GM18508 (cell line): ENCODE data around the gene ST8SIA4.

ENCODE experiments used
- ATAC-seq: cut with Tn5 transposase; IDR thresholded peaks from one replicate; pipeline ENCODE4 v1.9.1; 2021; ENCODE audit warnings: moderate number of reproducible peaks; ENCODE audit not compliant: insufficient read depth, unreplicated experiment

Gene ST8SIA4

DNA sequence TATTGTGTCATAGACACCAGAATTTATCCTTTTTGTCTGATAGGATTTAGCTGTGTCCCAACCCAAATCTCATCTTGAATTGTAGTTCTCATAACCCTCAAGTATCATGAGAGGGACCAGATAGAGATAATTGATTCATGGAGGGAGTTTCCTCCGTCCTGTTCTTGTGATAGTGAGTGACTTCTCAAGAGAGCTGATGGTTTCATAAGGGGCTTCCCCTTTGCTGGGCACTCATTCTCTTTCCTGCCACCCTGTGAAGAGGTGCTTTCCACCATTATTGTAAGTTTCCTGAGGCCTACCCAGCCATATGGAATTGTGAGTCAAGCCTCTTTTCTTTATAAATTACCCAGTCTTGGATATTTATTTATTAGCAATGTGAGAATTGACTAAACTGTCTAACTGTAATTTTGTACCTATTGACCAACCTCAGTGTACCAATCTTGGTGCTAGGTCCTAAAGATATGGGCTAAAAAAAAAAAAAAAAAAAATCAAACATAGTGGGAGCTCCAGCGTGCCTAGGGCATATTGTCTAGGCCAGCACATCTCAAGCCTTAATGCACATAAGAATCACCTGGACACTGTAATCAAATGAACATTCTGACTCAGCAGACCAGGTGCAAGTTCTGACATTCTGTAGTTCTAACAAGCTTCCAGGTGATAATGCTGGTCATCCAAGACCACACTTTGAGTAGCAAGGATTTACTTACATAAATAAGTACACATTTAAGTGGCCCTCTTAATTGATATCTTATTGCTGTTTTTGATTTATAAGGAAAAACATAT lies 30.5 kb downstream of the ST8SIA4 start:
- ATAC-seq: peak; percentile 69

DNA sequence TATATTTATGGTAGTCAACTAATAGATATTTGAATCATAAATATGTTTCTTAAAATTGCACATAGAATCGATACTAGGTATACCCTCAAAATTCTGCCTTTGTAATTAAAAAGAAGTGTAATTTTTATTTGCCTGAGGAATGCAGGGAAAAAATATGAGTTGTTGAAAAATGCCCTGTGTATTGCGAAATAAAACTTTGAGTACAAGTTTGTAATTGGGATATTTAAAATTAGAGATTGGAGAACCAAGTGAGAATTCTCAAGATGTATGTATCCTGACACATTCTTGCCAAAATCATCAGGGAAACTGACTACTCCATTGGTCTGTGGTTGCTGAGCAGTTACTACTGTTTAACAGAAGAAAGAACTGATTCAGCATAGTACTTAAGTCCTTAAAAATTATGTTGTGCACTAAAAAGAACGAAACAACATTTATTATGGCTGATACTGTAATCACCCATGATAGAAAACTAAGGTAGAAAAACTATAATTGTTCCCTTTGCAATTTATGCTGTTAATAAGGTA lies 36.0 kb downstream of the ST8SIA4 start:
- ATAC-seq: no peak

- ATAC-seq: no peak
These were observed 38.2 kb downstream of the ST8SIA4 start for GRCh38 chr5:100864931-100865330.

GRCh38 chr5:100863739-100864138 lies 39.3 kb downstream of the ST8SIA4 start:
- no peak for ATAC-seq

- no peak for ATAC-seq
These were observed 41.9 kb downstream of the ST8SIA4 start for GRCh38 chr5:100861148-100861547.

GRCh38 chr5:100860407-100860806 lies 42.7 kb downstream of the ST8SIA4 start:
- no peak for ATAC-seq

DNA sequence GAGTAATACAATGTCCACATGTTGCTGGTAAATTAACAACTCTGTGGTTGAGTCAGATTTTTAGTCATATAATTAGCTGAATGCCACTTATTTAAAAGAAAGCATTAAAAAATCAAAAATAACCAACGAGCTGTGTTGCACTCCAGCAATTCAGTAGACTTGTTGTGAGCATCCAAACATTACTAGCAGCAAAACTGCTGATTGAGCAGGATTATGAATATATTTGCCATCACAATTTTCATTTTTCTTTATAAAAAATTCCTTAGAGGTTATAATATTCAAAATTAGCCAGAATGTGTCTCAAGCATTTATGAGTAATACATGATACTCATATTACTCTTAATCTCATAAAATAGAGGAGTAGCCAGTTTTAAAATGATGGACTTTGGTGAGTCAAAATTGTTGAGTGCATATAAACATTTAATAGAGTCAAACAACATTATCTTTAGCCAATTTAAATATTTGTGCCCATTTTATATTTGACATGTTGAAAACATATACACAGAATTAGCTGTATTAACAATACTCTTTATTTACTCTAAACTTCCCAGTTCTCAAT lies 44.0 kb downstream of the ST8SIA4 start:
- ATAC-seq: no peak

DNA sequence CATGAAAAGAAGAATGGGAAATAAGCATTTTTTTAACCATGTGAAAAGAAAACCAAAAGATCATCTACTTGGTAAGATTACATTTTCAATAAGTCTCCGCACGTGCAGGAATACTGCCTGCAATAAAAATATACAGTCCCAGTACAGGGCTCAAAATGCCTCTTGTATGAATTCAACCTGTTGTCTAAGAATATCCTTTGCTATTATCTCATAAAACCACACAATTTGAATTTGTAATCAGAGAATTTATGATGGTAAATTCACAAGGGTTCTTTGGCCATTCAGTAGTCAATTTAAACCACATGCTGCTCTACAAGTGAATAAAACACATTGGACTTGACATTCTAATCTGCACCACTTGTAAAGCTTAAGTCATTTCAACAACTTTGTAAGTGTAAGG lies 46.6 kb downstream of the ST8SIA4 start:
- ATAC-seq: no peak

DNA sequence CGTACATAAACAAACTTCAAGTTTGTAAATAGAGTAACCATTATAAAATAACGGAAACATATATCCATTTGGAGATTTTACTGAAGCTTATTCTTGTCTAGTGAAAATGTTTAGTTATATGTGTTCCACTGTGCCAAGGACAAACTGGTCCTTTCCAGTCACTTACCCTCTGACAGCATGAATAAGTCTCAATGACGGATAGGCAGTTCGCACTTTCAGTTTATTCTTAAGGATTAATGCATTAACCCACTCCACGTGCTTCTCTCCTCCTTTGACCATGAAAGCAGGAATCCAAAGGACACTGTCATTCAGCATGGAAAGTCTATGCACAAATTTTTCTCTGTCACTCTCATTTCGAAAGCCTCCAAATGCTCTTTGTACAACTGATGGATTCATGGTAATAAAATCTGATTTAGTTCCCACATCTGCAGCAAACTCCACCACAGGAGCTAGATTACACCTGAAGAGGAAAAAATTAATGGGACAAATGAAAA lies 47.1 kb downstream of the ST8SIA4 start:
- no peak for ATAC-seq

- no peak for ATAC-seq
These were observed 47.8 kb downstream of the ST8SIA4 start for GRCh38 chr5:100855295-100855694.

GRCh38 chr5:100854591-100854990 lies 48.5 kb downstream of the ST8SIA4 start:
- no peak for ATAC-seq

DNA sequence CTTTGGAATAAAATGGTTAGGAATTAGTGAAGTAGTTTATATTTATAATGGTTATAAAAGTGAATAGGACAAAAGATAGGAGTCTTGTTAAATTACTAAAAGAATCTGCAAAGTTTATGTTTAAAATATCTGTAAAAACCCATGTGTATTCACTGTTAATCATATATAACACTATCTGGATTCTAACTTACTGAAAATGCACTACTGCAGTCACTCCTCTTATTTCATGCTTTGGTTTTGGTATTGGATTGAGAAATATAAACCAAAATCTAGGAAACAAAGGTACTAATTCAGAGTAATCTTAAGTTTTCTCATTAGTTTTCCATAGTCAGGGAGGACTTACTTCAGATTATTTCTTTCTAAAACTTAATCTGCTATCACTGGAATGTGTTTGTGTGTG lies 49.5 kb downstream of the ST8SIA4 start:
- no peak for ATAC-seq

GRCh38 chr5:100852988-100853449 lies 50.1 kb downstream of the ST8SIA4 start:
- peak; percentile 92 for ATAC-seq

DNA sequence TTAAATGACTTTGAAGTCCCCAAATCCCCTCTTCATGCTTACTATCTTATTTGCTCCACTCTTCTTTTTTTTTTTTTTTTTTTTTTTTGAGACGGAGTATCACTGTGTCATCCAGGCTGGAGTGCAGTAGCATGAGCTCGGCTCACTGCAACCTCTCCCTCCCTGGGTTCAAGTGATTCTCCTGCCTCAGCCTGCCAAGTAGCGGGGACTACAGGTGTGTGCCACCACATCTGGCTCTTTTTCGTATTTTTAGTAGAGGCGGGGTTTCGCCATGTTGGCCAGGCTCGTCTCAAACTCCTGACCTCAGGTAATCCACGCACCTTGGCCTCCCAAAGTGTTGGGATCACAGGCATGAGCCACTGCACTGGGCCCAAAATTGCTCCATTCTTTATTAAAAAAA lies 51.0 kb downstream of the ST8SIA4 start:
- no peak for ATAC-seq

GRCh38 chr5:100846772-100847171 lies 56.3 kb downstream of the ST8SIA4 start:
- ATAC-seq: no peak

DNA sequence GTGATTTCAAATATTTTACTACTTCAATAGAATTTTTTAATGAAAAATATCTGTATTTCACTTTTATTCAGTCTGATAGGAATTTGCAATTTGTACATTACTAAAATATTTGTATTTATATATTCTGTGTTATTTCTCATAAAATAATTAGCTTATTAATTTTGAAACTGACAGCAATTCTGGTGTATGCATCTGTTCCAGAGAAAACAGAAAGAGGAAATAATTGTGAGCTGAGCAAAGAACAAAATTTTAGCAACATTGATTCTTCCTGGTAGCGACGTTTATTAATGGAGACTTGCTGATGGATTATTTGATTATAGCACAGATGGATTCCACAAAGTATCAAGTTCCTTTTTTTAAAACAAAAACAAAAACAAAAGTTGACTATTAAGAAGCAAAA lies 61.0 kb downstream of the ST8SIA4 start:
- ATAC-seq: no peak

GRCh38 chr5:100841358-100842076 lies 61.6 kb downstream of the ST8SIA4 start:
- no peak for ATAC-seq

- ATAC-seq: no peak
These were observed 62.3 kb downstream of the ST8SIA4 start for GRCh38 chr5:100840789-100841188.

DNA sequence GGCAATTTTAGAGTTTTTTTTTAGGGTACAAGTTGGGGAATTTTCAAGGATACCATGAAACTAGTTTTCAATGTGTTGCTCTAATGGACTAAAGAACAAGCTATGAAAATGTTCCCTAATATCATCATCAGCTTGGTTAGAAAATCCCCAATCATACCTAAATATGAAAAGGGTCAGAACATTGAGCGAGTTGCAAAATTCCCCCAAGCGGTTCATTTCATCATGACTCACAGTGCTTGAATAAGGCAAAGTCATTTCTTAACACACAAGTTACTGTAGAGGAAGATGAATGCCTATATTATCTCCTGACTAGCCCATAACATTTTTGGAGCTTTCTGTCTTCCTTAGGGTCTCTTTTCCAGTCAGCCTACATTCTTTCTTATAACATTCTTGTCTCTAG lies 62.7 kb downstream of the ST8SIA4 start:
- ATAC-seq: peak; percentile 79

GRCh38 chr5:100838048-100838473 lies 65.0 kb downstream of the ST8SIA4 start:
- ATAC-seq: no peak

DNA sequence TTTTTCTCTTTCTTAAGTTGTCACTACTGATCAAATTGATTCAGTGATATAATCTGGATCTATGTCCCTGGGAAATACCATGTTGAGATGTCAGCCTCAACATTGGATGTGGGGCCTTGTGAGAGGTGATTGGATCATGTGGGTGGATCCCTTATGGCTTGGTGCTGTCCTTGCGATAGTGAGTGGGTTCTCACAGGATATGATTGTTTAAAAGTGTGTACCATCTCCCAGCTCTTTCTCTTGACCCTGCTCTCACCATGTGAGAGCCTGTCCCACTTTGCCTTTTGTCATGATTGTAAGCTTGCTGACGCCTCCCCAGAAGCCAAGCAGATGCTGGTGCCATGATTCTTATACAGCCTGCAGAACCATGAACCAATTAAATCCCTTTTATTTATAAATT lies 68.6 kb downstream of the ST8SIA4 start:
- ATAC-seq: no peak
